MCF 10A (cell line): ENCODE results near the gene PARD3. TPM values are rescaled to one million over a fixed set of nuclear protein-coding genes. Genes with fewer than 3 reads are reported as not detected.

Experiments
- BruUV-seq: library from RNA; stranded (reverse); fragments of 400-500 nt; replicated peaks from 2 replicates; lab custom pipeline; 2021; lab: Mats Ljungman, UMichigan
- CTCF ChIA-PET: fragments of 300-600 bp; sonication (Branson Sonifier 250); formaldehyde crosslinking; extraction: SDS; loops from one replicate; lab custom pipeline; 2021; ENCODE audit warnings: antibody characterized with exemption, inconsistent platforms; lab: Yijun Ruan, JAX
- POLR2A ChIA-PET: fragments of 300-600, 350-650 bp; sonication (Branson Sonifier 250); formaldehyde crosslinking; extraction: SDS; loops from one replicate; lab custom pipeline; 2020; ENCODE audit warnings: antibody characterized with exemption, inconsistent platforms; lab: Yijun Ruan, JAX
- DNase-seq: peaks from one replicate; pipeline ENCODE4 v3.0.0-alpha.2; 2018; ENCODE audit not compliant: unreplicated experiment
- H3K27ac Mint-ChIP-seq: one replicate; pipeline ENCODE4 v1.8.0; 2022; ENCODE audit warnings: mild to moderate bottlenecking, low read depth, mixed read lengths; ENCODE audit not compliant: unreplicated experiment
- H3K27me3 Mint-ChIP-seq: one replicate; pipeline ENCODE4 v1.8.0; 2022; ENCODE audit warnings: mixed read lengths; ENCODE audit not compliant: insufficient read depth, unreplicated experiment
- H3K36me3 Mint-ChIP-seq: one replicate; pipeline ENCODE4 v1.8.0; 2022; ENCODE audit warnings: mild to moderate bottlenecking, moderate library complexity, mixed read lengths; ENCODE audit not compliant: insufficient read depth, unreplicated experiment
- H3K4me1 Mint-ChIP-seq: one replicate; pipeline ENCODE4 v1.8.0; 2022; ENCODE audit warnings: mixed read lengths; ENCODE audit not compliant: insufficient read depth, unreplicated experiment
- H3K4me3 Mint-ChIP-seq: one replicate; pipeline ENCODE4 v1.8.0; 2022; ENCODE audit warnings: mild to moderate bottlenecking, moderate library complexity, mixed read lengths; ENCODE audit not compliant: unreplicated experiment
- H3K9me3 Mint-ChIP-seq: one replicate; pipeline ENCODE4 v1.8.0; 2022; ENCODE audit warnings: mixed read lengths; ENCODE audit not compliant: unreplicated experiment
- CTCF ChIP-seq: fragments of 200-600 bp; IDR thresholded peaks from one replicate; pipeline ENCODE4 v1.8.0; 2022; ENCODE audit warnings: antibody characterized with exemption, mild to moderate bottlenecking; ENCODE audit not compliant: unreplicated experiment
- intact Hi-C: fragments of 100-400 bp; cut with micrococcal nuclease; formaldehyde crosslinking; loops from 2 replicates; pipeline ENCODE4 v1.14.1; 2022
- total RNA-seq: library from RNA; stranded (reverse); gene quantifications from 2 replicates; pipeline ENCODE4 v1.2.3, GENCODE V29; 2022

The PARD3 gene
- total RNA-seq, 1 experiment from 2014 or later, result 70.0 TPM

DNA sequence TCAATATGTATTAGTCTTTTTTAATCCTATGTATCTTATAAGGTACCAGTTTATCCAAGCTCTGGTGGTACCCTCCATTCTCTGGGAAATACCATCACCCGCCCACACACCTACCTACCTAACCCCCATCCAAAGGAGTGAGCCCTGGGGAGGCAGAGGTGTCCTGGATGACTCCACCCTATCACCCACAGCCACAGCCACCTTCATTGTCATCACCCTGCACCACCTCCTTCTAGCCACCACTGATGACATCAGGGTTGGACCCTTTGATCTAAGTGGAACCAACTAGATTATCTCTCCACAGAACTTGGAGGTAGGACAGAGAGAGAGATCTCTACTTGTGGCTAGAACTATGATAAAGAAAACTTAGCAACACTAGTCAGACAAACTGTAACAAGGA, 259.4 kb downstream of the PARD3 start:
- peak overlapping the region; percentile 68 for H3K4me3 Mint-ChIP-seq
- H3K27me3 Mint-ChIP-seq, result no peaks in the 10 kb centered on the region
- H3K9me3 Mint-ChIP-seq, result no peaks in the 10 kb centered on the region
- peaks cover 20% of the 10 kb centered on the region for H3K4me1 Mint-ChIP-seq
- DNase-seq, result no peak
- ChIA-PET CTCF (interaction anchor here (0.6 kb wide), 1 partner anchor 1316 kb away, joined by 3 read pairs; no protein-coding TSS in a partner anchor), POLR2A (no interaction called here)
- intact Hi-C loops, result no loop called here
- TF ChIP-seq CTCF, result no peak
- H3K27ac Mint-ChIP-seq, result peak overlapping the region; percentile 99
- peaks cover 17% of the 10 kb centered on the region for H3K36me3 Mint-ChIP-seq
- no TSS peak for BruUV-seq

GRCh38 chr10:34553747-34554146, 261.3 kb downstream of the PARD3 start:
- Mint-ChIP-seq H3K27me3 (no peaks in the 10 kb centered on the region), H3K9me3 (no peaks in the 10 kb centered on the region), H3K4me1 (peaks cover 24% of the 10 kb centered on the region), H3K4me3 (no peak overlapping the region), H3K36me3 (peaks cover 16% of the 10 kb centered on the region), H3K27ac (no peak overlapping the region)
- no peak for DNase-seq
- TF ChIP-seq CTCF, result no peak
- BruUV-seq, result no TSS peak
- POLR2A ChIA-PET, result interaction anchor here (0.6 kb wide), 1 partner anchor 1457 kb away, joined by 3 read pairs; no protein-coding TSS in a partner anchor
- intact Hi-C loops, result no loop called here
- CTCF ChIA-PET, result interaction anchor here (0.5 to 1.2 kb wide), 3 partner anchors 9 to 63 kb away, joined by 3 to 5 read pairs (median 5); no protein-coding TSS in a partner anchor

DNA sequence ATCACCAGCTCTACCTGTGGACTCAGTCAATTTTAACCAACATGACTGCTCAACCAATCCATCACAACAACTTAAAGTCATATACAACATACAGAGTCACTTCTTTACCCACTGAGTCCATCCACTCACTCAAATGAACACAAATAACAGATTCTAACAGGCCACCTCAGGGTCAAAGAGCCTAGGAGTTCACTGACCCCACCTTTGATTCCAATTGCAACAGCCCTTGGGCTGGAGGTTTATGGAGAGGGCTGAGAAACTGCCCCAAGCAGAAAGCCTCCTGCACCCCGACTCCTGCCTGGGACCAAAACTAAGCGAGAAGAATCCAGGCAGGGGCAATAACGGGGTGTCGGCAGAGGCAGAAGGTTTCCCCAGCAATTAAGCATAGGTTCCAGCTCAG, 263.8 kb downstream of the PARD3 start:
- Mint-ChIP-seq H3K4me1 (peaks cover 26% of the 10 kb centered on the region), H3K9me3 (no peaks in the 10 kb centered on the region), H3K27me3 (no peaks in the 10 kb centered on the region), H3K27ac (no peak overlapping the region), H3K4me3 (no peak overlapping the region), H3K36me3 (peaks cover 7% of the 10 kb centered on the region)
- no peak for TF ChIP-seq CTCF
- ChIA-PET POLR2A (no interaction called here), CTCF (no interaction called here)
- intact Hi-C loops, result no loop called here
- BruUV-seq, result no TSS peak
- no peak for DNase-seq

- Mint-ChIP-seq H3K27ac (no peak overlapping the region), H3K36me3 (peaks cover 5% of the 10 kb centered on the region), H3K9me3 (no peaks in the 10 kb centered on the region), H3K27me3 (no peaks in the 10 kb centered on the region), H3K4me1 (peaks cover 20% of the 10 kb centered on the region), H3K4me3 (no peak overlapping the region)
- no peak for TF ChIP-seq CTCF
- no peak for DNase-seq
- no TSS peak for BruUV-seq
- CTCF ChIA-PET, result no interaction called here
- intact Hi-C loops, result no loop called here
- POLR2A ChIA-PET, result no interaction called here
Observed at GRCh38 chr10:34549953-34550352, 265.1 kb downstream of the PARD3 start.
